Adrenal gland (tissue), 12 donors: ENCODE measurements around the gene MAD1L1. TPM values are rescaled to one million over a fixed set of nuclear protein-coding genes. Genes with fewer than 3 reads are reported as not detected.

Experiments
- DNase-seq, 7 donors: peaks; one replicate each; pipeline ENCODE4 v3.0.0-alpha.2; 2019 to 2020
- H3K27ac ChIP-seq, 5 donors: fragments of 200-600 bp; sonication (generic) in 4 of 5; 1 replicate in 3 of 5; 2 replicates in 2 of 5; pipeline versions ENCODE4 v1.5.1 to v1.8.0; 2016 to 2020; ENCODE audit warnings: mild to moderate bottlenecking in 1 of 5
- H3K27me3 ChIP-seq: fragments of 200-600 bp; 2 replicates; pipeline ENCODE4 v1.8.0; 2021
- H3K36me3 ChIP-seq, 2 donors: fragments of 200-600 bp; replicated peaks in 1 of 2; 1 replicate in 1 of 2; 2 replicates in 1 of 2; pipeline versions ENCODE4 v1.5.1 to v1.8.0; 2018 to 2022
- H3K4me1 ChIP-seq, 2 donors: fragments of 200-600 bp; replicated peaks in 1 of 2; 1 replicate in 1 of 2; 2 replicates in 1 of 2; pipeline versions ENCODE4 v1.5.1 to v1.8.0; 2018 to 2021
- H3K4me3 ChIP-seq, 4 donors: fragments of 200-600 bp; sonication (generic) in 3 of 4; one replicate each; pipeline ENCODE4 v1.5.1; 2016 to 2018
- H3K9me3 ChIP-seq, 3 donors: fragments of 200-600 bp; sonication (generic) in 1 of 3; replicated peaks in 1 of 3; 1 replicate in 2 of 3; 2 replicates in 1 of 3; pipeline versions ENCODE4 v1.5.1 to v1.8.0; 2016 to 2021
- POLR2A ChIP-seq, 2 donors: fragments of 450-650 bp; IDR thresholded peaks; one replicate each; pipeline ENCODE4 v1.6.1; 2017; ENCODE audit warnings: antibody characterized with exemption in 2 of 2, mild to moderate bottlenecking in 2 of 2, moderate library complexity in 1 of 2
- WGBS, 4 donors: extraction: QIAGEN DNeasy Blood & Tissue Kit in 2 of 4; methylation state at CpG; one replicate each; pipeline versions ENCODE4 v1.1.5 to v1.1.7; 2013 to 2017; 5-methylcytosine and 5-hydroxymethylcytosine counted together
- intact Hi-C, 2 donors: fragments of 100-400 bp; cut with DNase I; formaldehyde crosslinking; loops; one replicate each; pipeline versions ENCODE4 v1.14.1 to v1.15.0; 2022 to 2023
- polyA plus RNA-seq, 3 donors: library from polyadenylated mRNA; stranded (reverse); fragments of 200-250 nt in 2 of 3; fragments of 350-450 nt in 1 of 3; fragmentation: Illumina TruSeq in 1 of 3; extraction: RNeasy Lipid Tissue Mini Kit (QIAGEN cat#74804) in 1 of 3; gene quantifications; one replicate each; pipeline ENCODE4 v1.2.3, GENCODE V29; 2013 to 2014
- total RNA-seq, 9 donors: library from RNA; depleted of rRNA in 4 of 9; stranded (reverse); fragments of >200 nt in 4 of 9; fragments of 120-200 nt in 1 of 9; fragmentation: NEBNext Ultra II Directional in 1 of 9; extraction: Animal tissue kit (Norgen Biotek cat#: 25700) in 1 of 9; gene quantifications; one replicate each; pipeline versions ENCODE4 v1.1.0 to v1.2.4, GENCODE V29; 2013 to 2023
- TF ChIP-seq, protein P1 (sequence below), 6 experiments: fragments of 450-650 bp in 4 of 6; fragments of 200-600 bp in 2 of 6; sonication (generic) in 1 of 6; IDR thresholded peaks; 1 replicate in 5 of 6; 2 replicates in 1 of 6; pipeline versions ENCODE4 v1.5.1 to v1.8.0; 2016 to 2021; ENCODE audit warnings: antibody characterized with exemption in 6 of 6, mild to moderate bottlenecking in 2 of 6, moderate library complexity in 1 of 6
- donor health status: healthy with polysubstance abuse.
- donor health status: Bipolar disorder and iron deficiency.
- donor health status: DM: yes; HTN: yes; CAD: no.
- donor health status: DM: no; HTN: no; CAD: no.
- donor health status: DM: no; HTN: no; CAD: no.
- donor health status: DM: yes; HTN: yes; CAD: no.

MAD1L1 gene
- total and polyA plus RNA-seq, 12 donors, result 6.7 to 87.7 (median 28.9) TPM

- no peaks in the 10 kb centered on the region for H3K27me3 ChIP-seq
- no peaks in the 10 kb centered on the region for H3K4me1 ChIP-seq
- 89 to 95% (median 91%) methylated on average over 13 to 14 of the region's 14 CpGs for WGBS, 4 donors
- H3K4me3 ChIP-seq, result no peak overlapping the region
- TF ChIP-seq POLR2A (IDR thresholded peaks at IDR 0.05), result no peak
- TF ChIP-seq, protein P1, sequence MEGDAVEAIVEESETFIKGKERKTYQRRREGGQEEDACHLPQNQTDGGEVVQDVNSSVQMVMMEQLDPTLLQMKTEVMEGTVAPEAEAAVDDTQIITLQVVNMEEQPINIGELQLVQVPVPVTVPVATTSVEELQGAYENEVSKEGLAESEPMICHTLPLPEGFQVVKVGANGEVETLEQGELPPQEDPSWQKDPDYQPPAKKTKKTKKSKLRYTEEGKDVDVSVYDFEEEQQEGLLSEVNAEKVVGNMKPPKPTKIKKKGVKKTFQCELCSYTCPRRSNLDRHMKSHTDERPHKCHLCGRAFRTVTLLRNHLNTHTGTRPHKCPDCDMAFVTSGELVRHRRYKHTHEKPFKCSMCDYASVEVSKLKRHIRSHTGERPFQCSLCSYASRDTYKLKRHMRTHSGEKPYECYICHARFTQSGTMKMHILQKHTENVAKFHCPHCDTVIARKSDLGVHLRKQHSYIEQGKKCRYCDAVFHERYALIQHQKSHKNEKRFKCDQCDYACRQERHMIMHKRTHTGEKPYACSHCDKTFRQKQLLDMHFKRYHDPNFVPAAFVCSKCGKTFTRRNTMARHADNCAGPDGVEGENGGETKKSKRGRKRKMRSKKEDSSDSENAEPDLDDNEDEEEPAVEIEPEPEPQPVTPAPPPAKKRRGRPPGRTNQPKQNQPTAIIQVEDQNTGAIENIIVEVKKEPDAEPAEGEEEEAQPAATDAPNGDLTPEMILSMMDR (IDR thresholded peaks at IDR 0.05), result no peak
- H3K9me3 ChIP-seq, result no peaks in the 10 kb centered on the region
- H3K36me3 ChIP-seq, result no peaks in the 10 kb centered on the region
- intact Hi-C loops, result loop anchor here in 1 of 2 donors (10.0 kb wide), 1 partner anchor 113 kb away; no protein-coding TSS in a partner anchor
- no peak overlapping the region for H3K27ac ChIP-seq
- DNase-seq, result no peak
Measured at GRCh38 chr7:1911571-1911970, 321.2 kb downstream of the MAD1L1 start.

GRCh38 chr7:1910827-1911226 lies 321.9 kb downstream of the MAD1L1 start:
- no peaks in the 10 kb centered on the region for H3K27me3 ChIP-seq
- intact Hi-C loops, result loop anchor here in 1 of 2 donors (10.0 kb wide), 1 partner anchor 114 kb away; no protein-coding TSS in a partner anchor
- H3K4me3 ChIP-seq, result no peak overlapping the region
- no peaks in the 10 kb centered on the region for H3K4me1 ChIP-seq
- no peak for DNase-seq
- no peak overlapping the region for H3K27ac ChIP-seq
- H3K9me3 ChIP-seq, result no peaks in the 10 kb centered on the region
- H3K36me3 ChIP-seq, result no peaks in the 10 kb centered on the region
- TF ChIP-seq, protein P1 (IDR thresholded peaks at IDR 0.05), result no peak
- no peak for TF ChIP-seq POLR2A (IDR thresholded peaks at IDR 0.05)
- WGBS, 4 donors, result 85 to 95% (median 92%) methylated on average over 9 to 18 of the region's 18 CpGs

DNA sequence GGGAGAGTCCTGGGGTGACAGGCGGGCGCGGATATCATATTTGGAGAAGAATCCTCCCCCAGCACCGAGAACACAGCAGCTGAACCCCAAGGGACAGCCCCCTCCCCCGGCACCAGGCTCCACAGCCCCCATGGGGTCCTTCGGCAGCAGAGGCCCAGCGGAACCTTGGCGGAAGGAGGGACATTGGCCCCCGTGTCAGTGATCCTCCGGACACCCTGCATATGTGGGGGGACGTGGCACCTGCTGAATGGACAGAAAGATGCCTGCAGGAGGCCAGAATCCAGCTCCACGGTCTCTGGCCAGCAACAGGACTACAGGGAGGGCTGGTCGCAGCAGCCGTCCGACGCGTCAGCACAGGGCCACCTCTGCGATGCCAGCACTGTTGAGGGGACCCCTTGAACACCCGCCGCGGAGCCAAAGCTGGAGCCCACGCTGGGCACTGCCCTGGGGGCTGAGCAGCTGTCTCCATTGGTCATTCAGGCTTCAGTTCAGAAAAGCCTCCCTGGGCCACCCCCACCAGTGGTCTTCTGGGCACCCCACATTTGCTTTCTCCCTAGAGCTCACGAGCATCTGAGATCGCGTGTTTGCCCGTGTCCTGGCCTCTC lies 322.6 kb downstream of the MAD1L1 start:
- intact Hi-C loops, result loop anchor here in 1 of 2 donors (10.0 kb wide), 1 partner anchor 115 kb away; no protein-coding TSS in a partner anchor
- 94 to 98% (median 96%) methylated on average over 22 to 26 of the region's 26 CpGs for WGBS, 4 donors

GRCh38 chr7:1909476-1909875 lies 323.3 kb downstream of the MAD1L1 start:
- DNase-seq, result no peak
- no peak overlapping the region for H3K4me3 ChIP-seq
- TF ChIP-seq, protein P1 (IDR thresholded peaks at IDR 0.05), result no peak
- TF ChIP-seq POLR2A (IDR thresholded peaks at IDR 0.05), result no peak
- 95 to 98% (median 96%) methylated on average over 8 to 15 of the region's 15 CpGs for WGBS, 4 donors
- H3K9me3 ChIP-seq, result no peaks in the 10 kb centered on the region
- no peak overlapping the region for H3K27ac ChIP-seq
- H3K36me3 ChIP-seq, result no peaks in the 10 kb centered on the region
- intact Hi-C loops, result no loop called here
- no peaks in the 10 kb centered on the region for H3K4me1 ChIP-seq
- H3K27me3 ChIP-seq, result no peaks in the 10 kb centered on the region

More for the DNA sequence above, 322.6 kb downstream of the MAD1L1 start:
- no peak overlapping the region for H3K4me3 ChIP-seq
- H3K27ac ChIP-seq, result no peak overlapping the region
- H3K9me3 ChIP-seq, result no peaks in the 10 kb centered on the region
- DNase-seq, result no peak
- no peak for TF ChIP-seq POLR2A (IDR thresholded peaks at IDR 0.05)
- TF ChIP-seq, protein P1 (IDR thresholded peaks at IDR 0.05), result no peak
- H3K36me3 ChIP-seq, result no peaks in the 10 kb centered on the region
- no peaks in the 10 kb centered on the region for H3K27me3 ChIP-seq
- H3K4me1 ChIP-seq, result no peaks in the 10 kb centered on the region
